H1 (cell line): ENCODE measurements around the gene PIK3C2G. TPM values are rescaled to one million over a fixed set of nuclear protein-coding genes. Genes with fewer than 3 reads are reported as not detected.

Experiments
- CTCF ChIA-PET: fragments of 300-600 bp; sonication (Branson Sonifier 250); formaldehyde crosslinking; loops from one replicate; lab custom pipeline; 2021; ENCODE audit not compliant: partially characterized antibody; lab: Charles Lee
- POLR2A ChIA-PET: fragments of 300-600 bp; sonication (Branson Sonifier 250); formaldehyde crosslinking; loops from one replicate; lab custom pipeline; 2021; ENCODE audit warnings: inconsistent platforms; ENCODE audit not compliant: partially characterized antibody; lab: Charles Lee
- DNase-seq, 2 experiments: peaks; one replicate each; pipeline versions ENCODE4 v3.0.0 to v3.0.0-alpha.2; 2010 to 2022; ENCODE audit warnings: low spot score in 2 of 2, low read depth in 1 of 2, mixed read lengths in 1 of 2
- FAIRE-seq: peaks from 2 replicates; lab custom pipeline; 2011; peaks lifted over from hg19 to GRCh38; lab: Jason Lieb, UNC
- H2AFZ ChIP-seq: 2 replicates; pipeline ENCODE4 v1.8.1; 2012; ENCODE audit warnings: low read length, inconsistent platforms
- H2AK5ac ChIP-seq: 2 replicates; pipeline ENCODE4 v1.6.1; 2013; ENCODE audit warnings: low read depth, low read length
- H2BK120ac ChIP-seq: replicated peaks from 2 replicates; pipeline ENCODE3; 2013; ENCODE audit warnings: low read depth, low read length, inconsistent platforms
- H2BK12ac ChIP-seq: 2 replicates; pipeline ENCODE4 v1.6.1; 2013; ENCODE audit warnings: low read depth, low read length
- H2BK15ac ChIP-seq: 2 replicates; pipeline ENCODE4 v1.6.1; 2013; ENCODE audit warnings: low read length
- H2BK20ac ChIP-seq: 2 replicates; pipeline ENCODE4 v1.6.1; 2013; ENCODE audit warnings: low read length
- H2BK5ac ChIP-seq: 2 replicates; pipeline ENCODE4 v1.6.1; 2013; ENCODE audit warnings: low read depth, low read length
- H3K14ac ChIP-seq: 2 replicates; pipeline ENCODE4 v1.6.1; 2013; ENCODE audit warnings: inconsistent platforms; ENCODE audit not compliant: insufficient read length
- H3K18ac ChIP-seq: 2 replicates; pipeline ENCODE4 v1.6.1; 2013; ENCODE audit warnings: low read length; ENCODE audit errors: extremely low read depth
- H3K23ac ChIP-seq: 2 replicates; pipeline ENCODE4 v1.6.1; 2013; ENCODE audit warnings: inconsistent platforms; ENCODE audit not compliant: insufficient read length
- H3K23me2 ChIP-seq: 2 replicates; pipeline ENCODE4 v1.6.1; 2013; ENCODE audit warnings: low read depth, low read length
- H3K27ac ChIP-seq: 2 replicates; pipeline ENCODE4 v1.6.1; 2011; ENCODE audit warnings: low read depth, low read length, inconsistent platforms
- H3K27me3 ChIP-seq, 4 experiments: replicated peaks in 1 of 4; 1 replicate in 1 of 4; 2 replicates in 3 of 4; pipeline versions ENCODE4 v1.6.1 to v1.8.1; 2011 to 2013; ENCODE audit warnings: low read length in 3 of 4, mild to moderate bottlenecking in 3 of 4, inconsistent platforms in 2 of 4, mixed read lengths in 2 of 4, moderate library complexity in 1 of 4; ENCODE audit not compliant: control insufficient read depth in 3 of 4, insufficient read depth in 3 of 4; ENCODE audit errors: extremely low read depth in 1 of 4
- H3K36me3 ChIP-seq, 4 experiments: 2 replicates each; pipeline versions ENCODE4 v1.6.1 to v1.8.1; 2011 to 2013; ENCODE audit warnings: mild to moderate bottlenecking in 4 of 4, low read length in 3 of 4, moderate library complexity in 2 of 4, control low read depth in 1 of 4, inconsistent platforms in 1 of 4; ENCODE audit not compliant: insufficient read depth in 4 of 4, control insufficient read depth in 2 of 4
- H3K4ac ChIP-seq: replicated peaks from 2 replicates; pipeline ENCODE3; 2013; ENCODE audit warnings: low read length, low read depth, mixed read lengths, inconsistent platforms; ENCODE audit not compliant: insufficient read length
- H3K4me1 ChIP-seq, 4 experiments: replicated peaks in 1 of 4; 1 replicate in 1 of 4; 2 replicates in 3 of 4; pipeline versions ENCODE4 v1.6.1 to v1.8.1; 2011 to 2013; ENCODE audit warnings: low read length in 3 of 4, inconsistent platforms in 2 of 4, mixed read lengths in 1 of 4; ENCODE audit not compliant: insufficient read depth in 4 of 4, control insufficient read depth in 3 of 4
- H3K4me2 ChIP-seq, 2 experiments: 2 replicates each; pipeline versions ENCODE4 v1.6.1 to v1.8.1; 2011 to 2013; ENCODE audit warnings: low read depth in 2 of 2, low read length in 2 of 2, control low read depth in 1 of 2, inconsistent platforms in 1 of 2, mild to moderate bottlenecking in 1 of 2; ENCODE audit not compliant: insufficient read depth in 1 of 2
- H3K4me3 ChIP-seq, 4 experiments: fragments of 200-600, 300-600 bp in 1 of 4; sonication (generic), shearing (Covaris generic), sonication (Bioruptor Twin) in 1 of 4; 2 replicates each; pipeline versions ENCODE4 v1.5.1 to v1.8.1; 2011 to 2016; ENCODE audit warnings: low read length in 4 of 4, low read depth in 3 of 4, control low read depth in 2 of 4, inconsistent platforms in 2 of 4, mild to moderate bottlenecking in 2 of 4, mixed read lengths in 1 of 4, moderate library complexity in 1 of 4; ENCODE audit not compliant: insufficient read depth in 2 of 4; ENCODE audit errors: extremely low read depth in 1 of 4
- H3K56ac ChIP-seq: replicated peaks from 2 replicates; pipeline ENCODE3; 2013; ENCODE audit warnings: low read depth, mild to moderate bottlenecking, mixed read lengths, low read length, inconsistent platforms; ENCODE audit not compliant: insufficient read length
- H3K79me1 ChIP-seq: 2 replicates; pipeline ENCODE4 v1.6.1; 2013; ENCODE audit warnings: low read depth, low read length, control low read depth
- H3K79me2 ChIP-seq, 2 experiments: 2 replicates each; pipeline versions ENCODE4 v1.6.1 to v1.8.1; 2012 to 2013; ENCODE audit warnings: low read length in 2 of 2, mild to moderate bottlenecking in 2 of 2, inconsistent platforms in 1 of 2; ENCODE audit not compliant: insufficient read depth in 2 of 2, control insufficient read depth in 1 of 2
- H3K9ac ChIP-seq, 4 experiments: replicated peaks in 1 of 4; 1 replicate in 1 of 4; 2 replicates in 3 of 4; pipeline versions ENCODE4 v1.6.1 to v1.8.1; 2011 to 2013; ENCODE audit warnings: low read depth in 3 of 4, low read length in 3 of 4, control low read depth in 2 of 4, mild to moderate bottlenecking in 2 of 4, moderate library complexity in 2 of 4, inconsistent platforms in 1 of 4; ENCODE audit errors: extremely low read depth in 1 of 4
- H3K9me3 ChIP-seq, 2 experiments: 2 replicates each; pipeline versions ENCODE4 v1.6.1 to v1.8.1; 2012 to 2013; ENCODE audit warnings: mild to moderate bottlenecking in 2 of 2, moderate library complexity in 2 of 2, control low read depth in 1 of 2, inconsistent platforms in 1 of 2, low read depth in 1 of 2, low read length in 1 of 2, mixed read lengths in 1 of 2; ENCODE audit not compliant: insufficient read depth in 2 of 2
- H4K20me1 ChIP-seq, 2 experiments: replicated peaks in 1 of 2; 2 replicates each; pipeline versions ENCODE3 to v1.8.1; 2011 to 2013; ENCODE audit warnings: inconsistent platforms in 2 of 2, low read length in 2 of 2, mild to moderate bottlenecking in 1 of 2; ENCODE audit not compliant: insufficient read depth in 2 of 2, control insufficient read depth in 1 of 2
- H4K5ac ChIP-seq: 2 replicates; pipeline ENCODE4 v1.6.1; 2013; ENCODE audit warnings: low read length, low read depth, mixed read lengths, inconsistent platforms; ENCODE audit not compliant: insufficient read length
- H4K8ac ChIP-seq: 2 replicates; pipeline ENCODE4 v1.8.0; 2013; ENCODE audit warnings: mild to moderate bottlenecking, moderate library complexity, low read length, inconsistent platforms; ENCODE audit not compliant: insufficient read depth; ENCODE audit errors: extremely low read depth
- H4K91ac ChIP-seq: replicated peaks from 2 replicates; pipeline ENCODE3; 2013; ENCODE audit warnings: low read length, mixed read lengths, inconsistent platforms; ENCODE audit not compliant: insufficient read length
- JUN ChIP-seq: IDR thresholded peaks from 2 replicates; pipeline ENCODE4 v1.6.1; 2011; ENCODE audit warnings: low read depth, mild to moderate bottlenecking, improper control_type of control experiment, low read length
- KDM4A ChIP-seq: IDR thresholded peaks from one replicate; pipeline ENCODE4 v1.7.1; 2012; ENCODE audit warnings: low read depth, mild to moderate bottlenecking, moderate library complexity, low read length, inconsistent platforms; ENCODE audit not compliant: severe bottlenecking
- NANOG ChIP-seq: IDR thresholded peaks from 2 replicates; pipeline ENCODE4 v1.6.1; 2011; ENCODE audit warnings: low read length, low read depth, mild to moderate bottlenecking, inconsistent platforms; ENCODE audit not compliant: insufficient read depth, poor library complexity, severe bottlenecking
- RBBP5 ChIP-seq: IDR thresholded peaks from 2 replicates; pipeline ENCODE4 v1.7.1; 2012; ENCODE audit warnings: low read depth, mild to moderate bottlenecking, inconsistent platforms, low read length, moderate library complexity, borderline replicate concordance
- RNF2 ChIP-seq: fragments of 200-900, 300-1000 bp; sonication (generic); IDR thresholded peaks from 2 replicates; pipeline ENCODE4 v1.7.1; 2016; ENCODE audit warnings: borderline replicate concordance, low read depth, mild to moderate bottlenecking, antibody characterized with exemption, low read length; ENCODE audit not compliant: poor library complexity, severe bottlenecking; ENCODE audit errors: missing control alignments
- SP1 ChIP-seq: IDR thresholded peaks from 2 replicates; pipeline ENCODE4 v1.6.1; 2011; ENCODE audit warnings: low read depth, low read length
- TEAD4 ChIP-seq: IDR thresholded peaks from 2 replicates; pipeline ENCODE4 v1.6.1; 2012; ENCODE audit warnings: low read depth, low read length, inconsistent platforms, mixed read lengths
- WGBS, 2 experiments: shearing (Covaris generic) in 1 of 2; methylation state at CpG; one replicate each; pipeline versions ENCODE4 v1.1.6 to v1.1.7; 2013 to 2015; ENCODE audit warnings: low lambda C conversion rate in 2 of 2, mixed read lengths in 2 of 2, inconsistent platforms in 1 of 2, low coverage in 1 of 2, missing lambda C conversion rate in 1 of 2; ENCODE audit not compliant: insufficient replicate concordance in 2 of 2, insufficient coverage in 1 of 2, insufficient read length in 1 of 2; ENCODE audit errors: extremely low coverage in 1 of 2, missing lambda C conversion rate in 1 of 2; 5-methylcytosine and 5-hydroxymethylcytosine counted together
- polyA plus RNA-seq, 7 experiments: library from polyadenylated mRNA; depleted of rRNA in 3 of 7; stranded (reverse) in 5 of 7; unstranded in 2 of 7; fragments of >200 nt in 5 of 7; fragments of 200-250 nt in 2 of 7; gene quantifications; 1 replicate in 5 of 7; 2 replicates in 1 of 7; 4 replicates in 1 of 7; pipeline versions ENCODE4 v1.2.1 to v1.2.3, GENCODE V29; 2011 to 2013; ENCODE audit warnings: missing spikeins in 2 of 7, mixed read lengths in 2 of 7
- total RNA-seq: library from RNA; stranded (reverse); fragmentation: NEBNext Ultra II Directional; extraction: Animal tissue kit (Norgen Biotek cat#: 25700); gene quantifications from 2 replicates; pipeline ENCODE4 v1.2.1, GENCODE V29; 2021

The PIK3C2G gene
- total and polyA plus RNA-seq, 2 of the 8 experiments (the other 6 are each of a cell fraction or from before 2014, with no cell fraction given) = not detected

GRCh38 chr12:18462442-18462841 lies 201.1 kb downstream of the PIK3C2G start:
- no peak overlapping the region for H4K91ac ChIP-seq
- ChIA-PET POLR2A (no interaction called here), CTCF (no interaction called here)
- no peak overlapping the region for H3K4ac ChIP-seq
- no peak overlapping the region for H2BK15ac ChIP-seq
- no peak overlapping the region for H2BK5ac ChIP-seq
- H3K14ac ChIP-seq = no peak overlapping the region
- no peaks in the 10 kb centered on the region for H3K4me1 ChIP-seq
- no peak overlapping the region for H3K4me3 ChIP-seq
- no peak for TF ChIP-seq RNF2
- TF ChIP-seq KDM4A = no peak
- no peak for TF ChIP-seq SP1
- no peak for TF ChIP-seq TEAD4
- no peak for TF ChIP-seq JUN
- TF ChIP-seq RBBP5 = no peak
- no peak for TF ChIP-seq NANOG
- H2AFZ ChIP-seq = no peak overlapping the region
- no peaks in the 10 kb centered on the region for H3K27me3 ChIP-seq
- H3K9me3 ChIP-seq = no peaks in the 10 kb centered on the region
- H3K23me2 ChIP-seq = no peaks in the 10 kb centered on the region
- no peaks in the 10 kb centered on the region for H4K20me1 ChIP-seq
- H2BK12ac ChIP-seq = no peak overlapping the region
- WGBS, 2 experiments = 90% methylated on average over 3 of the region's 3 CpGs; no CpG with 5 or more reads in 1 of the 2 experiments
- H3K23ac ChIP-seq = no peak overlapping the region
- no peak for DNase-seq
- no peak overlapping the region for H4K5ac ChIP-seq
- H3K27ac ChIP-seq = no peak overlapping the region
- no peak overlapping the region for H3K9ac ChIP-seq
- no peaks in the 10 kb centered on the region for H3K79me2 ChIP-seq
- H2BK20ac ChIP-seq = no peak overlapping the region
- H3K79me1 ChIP-seq = no peaks in the 10 kb centered on the region
- no peak overlapping the region for H3K18ac ChIP-seq
- no peak overlapping the region for H2BK120ac ChIP-seq
- no peak overlapping the region for H3K56ac ChIP-seq
- H3K36me3 ChIP-seq = no peaks in the 10 kb centered on the region
- no peak for FAIRE-seq
- H4K8ac ChIP-seq = no peak overlapping the region
- no peak overlapping the region for H2AK5ac ChIP-seq
- H3K4me2 ChIP-seq = no peak overlapping the region
